ENCODE measurements around the gene MAP2K7.
"Not testable (repeated sequence)": the region's sequence is repeated elsewhere in the genome, so short reads cannot be mapped to it uniquely, and the experiment has no call there.

MAP2K7 gene

DNA sequence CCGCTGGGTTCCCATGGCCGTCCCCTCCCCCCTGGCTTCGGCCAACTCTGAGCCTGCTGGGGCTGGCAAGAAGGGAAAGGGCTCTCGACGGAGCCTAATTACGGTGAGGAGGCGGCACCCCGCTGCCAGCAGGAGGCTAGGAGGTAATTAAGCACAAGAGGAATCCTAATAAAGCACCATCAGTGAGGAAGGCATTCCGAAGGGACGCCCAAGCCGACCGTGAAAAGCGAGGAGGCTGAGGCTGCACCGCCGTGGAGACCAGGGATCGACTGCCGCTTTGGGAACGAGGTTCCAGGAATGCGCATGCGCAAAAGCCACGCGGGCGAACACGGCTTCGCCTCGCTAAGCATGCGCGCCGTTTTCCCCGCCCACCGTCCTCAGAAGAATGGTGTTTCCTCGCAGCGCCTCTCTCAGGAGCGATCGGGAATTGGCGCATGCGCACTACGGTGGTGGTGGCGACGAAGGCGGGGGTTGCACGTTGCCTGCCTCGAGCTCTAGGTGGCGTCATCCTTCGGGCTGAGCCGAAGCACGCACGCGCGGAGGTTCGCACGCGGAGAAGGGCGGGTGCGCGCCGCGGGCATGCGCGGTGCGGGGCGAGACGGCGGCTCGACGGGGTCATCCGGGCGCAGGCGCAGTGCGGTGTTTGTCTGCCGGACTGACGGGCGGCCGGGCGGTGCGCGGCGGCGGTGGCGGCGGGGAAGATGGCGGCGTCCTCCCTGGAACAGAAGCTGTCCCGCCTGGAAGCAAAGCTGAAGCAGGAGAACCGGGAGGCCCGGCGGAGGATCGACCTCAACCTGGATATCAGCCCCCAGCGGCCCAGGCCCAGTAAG, at the start of gene MAP2K7:
TSS of gene MAP2K7 (plus strand) at position 634 of the 830 bp plus-strand sequence. CDS start at position 702, 68 bp downstream.
- DNase-seq, result peak; percentile 99

DNA sequence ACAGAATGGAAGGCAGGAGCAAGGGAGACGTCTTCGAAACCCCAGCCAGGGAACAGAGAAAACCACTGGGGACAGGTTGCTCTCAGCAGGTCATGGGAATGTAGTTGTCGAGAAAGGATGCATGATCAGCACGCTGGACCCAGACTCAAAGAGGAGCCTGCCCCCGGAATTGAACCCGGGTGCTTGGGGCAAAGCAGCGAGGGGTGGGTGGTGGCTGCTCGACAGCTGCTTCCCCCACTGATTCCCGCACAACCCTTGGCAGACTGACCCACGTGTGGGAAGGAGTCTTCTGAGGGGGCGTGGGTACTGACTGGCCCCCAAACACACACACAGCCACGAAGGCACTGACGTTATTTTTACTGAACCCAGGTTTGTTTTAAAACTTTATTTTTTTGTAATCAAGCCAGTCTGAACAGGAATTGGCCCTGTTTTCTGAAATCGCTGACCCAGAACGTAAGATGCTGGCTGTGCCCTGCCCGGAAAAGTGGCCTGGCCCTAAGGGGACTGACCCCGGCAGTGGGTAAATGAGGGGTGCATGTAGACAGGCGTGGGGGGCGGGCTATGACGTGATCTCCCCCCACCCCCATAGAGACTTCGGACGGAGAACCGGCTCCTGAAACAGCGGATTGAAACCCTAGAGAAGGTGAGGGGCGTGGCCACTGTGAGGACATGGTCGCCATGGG, 48.1 kb upstream of the MAP2K7 start:
- no peak for DNase-seq

DNA sequence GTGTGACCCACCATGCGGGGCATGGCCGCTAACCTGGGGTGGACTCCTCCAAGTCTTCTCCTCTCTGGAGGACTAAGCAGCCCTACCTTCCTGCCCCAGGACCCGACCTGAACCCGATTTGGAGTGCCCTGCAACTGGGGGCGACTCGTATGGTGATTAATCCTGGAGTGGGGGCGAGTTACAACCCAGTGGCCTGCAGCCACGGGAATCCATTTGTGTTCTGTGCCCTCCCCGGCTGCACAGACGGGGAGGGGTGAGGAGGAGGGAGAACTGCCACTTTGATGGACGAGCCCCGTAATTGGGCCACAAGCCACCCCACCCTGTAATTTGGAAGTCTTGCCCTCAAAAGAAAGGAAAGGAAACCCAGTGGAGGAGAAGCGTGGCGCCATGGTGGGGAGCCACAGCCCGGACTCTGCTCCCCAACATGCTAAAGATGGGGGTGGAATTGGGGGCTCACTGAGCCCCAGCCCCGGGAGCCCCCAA, 47.5 kb upstream of the MAP2K7 start:
- no peak for DNase-seq

DNA sequence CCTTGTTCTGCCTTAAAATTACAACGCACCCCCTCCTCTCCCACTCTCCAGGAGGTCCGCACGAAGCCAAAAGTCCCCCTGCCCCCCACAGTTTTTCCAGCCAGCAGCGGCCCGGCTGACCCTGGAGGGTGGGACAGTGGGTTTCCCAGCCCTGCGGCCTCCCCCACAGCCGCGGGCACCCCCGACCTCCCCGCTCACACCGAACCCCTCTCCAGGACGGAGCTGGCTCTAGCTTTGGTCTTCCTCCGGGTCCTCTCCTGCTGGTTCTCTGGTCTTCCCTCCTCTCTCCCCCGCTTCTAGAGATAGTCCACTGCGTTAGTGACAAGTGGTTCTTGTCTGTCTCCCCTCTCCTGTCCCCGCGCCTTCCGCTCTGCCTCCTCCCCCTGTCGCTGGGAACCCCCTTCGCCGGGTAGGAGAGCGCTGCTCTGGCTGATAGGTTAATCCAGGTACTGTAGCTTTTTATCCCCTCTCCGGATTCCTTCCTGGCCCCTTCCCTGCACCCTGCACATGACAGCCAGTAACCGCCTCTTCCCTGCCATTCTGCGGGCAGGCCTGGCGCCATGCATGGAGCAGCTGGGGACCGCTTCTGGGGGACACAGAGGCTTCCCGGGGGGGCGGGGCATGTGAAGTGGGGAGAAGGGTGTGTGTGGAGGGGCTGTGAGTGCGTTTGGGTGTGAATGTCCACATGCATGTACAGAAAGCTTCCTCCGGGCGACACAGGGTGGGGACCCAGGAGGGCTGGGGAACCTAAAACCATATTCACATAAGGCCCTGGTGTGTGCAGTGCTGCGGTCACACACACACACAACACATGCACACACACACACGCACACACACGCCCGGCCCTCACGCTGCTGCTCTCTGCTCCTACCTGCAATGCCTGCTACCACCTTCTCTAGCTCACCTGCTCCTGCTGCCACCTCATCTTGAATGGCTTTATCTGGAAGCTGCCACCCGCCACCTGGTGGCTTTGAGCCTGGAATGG, 46.7 kb upstream of the MAP2K7 start:
- no peak for DNase-seq

DNA sequence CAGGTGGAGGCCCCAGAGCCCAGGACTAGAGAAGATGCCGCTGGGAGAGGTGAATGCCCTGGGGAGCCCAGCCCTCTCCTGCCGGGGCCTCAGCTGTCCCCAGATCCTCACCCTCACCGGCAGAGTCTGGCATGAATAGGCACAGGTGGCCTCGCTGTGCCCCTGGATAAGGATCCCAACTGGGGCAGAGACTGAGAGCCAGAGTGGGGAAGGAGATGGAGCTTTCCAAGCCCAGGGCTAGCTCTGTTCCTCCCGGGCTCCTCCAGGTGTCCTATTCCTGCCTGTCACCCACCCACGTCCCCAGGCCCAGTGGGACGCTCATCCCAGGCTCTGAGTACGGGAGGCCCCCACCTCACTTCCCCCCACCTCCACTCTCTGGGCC, 46.0 kb upstream of the MAP2K7 start:
- DNase-seq, result no peak

DNA sequence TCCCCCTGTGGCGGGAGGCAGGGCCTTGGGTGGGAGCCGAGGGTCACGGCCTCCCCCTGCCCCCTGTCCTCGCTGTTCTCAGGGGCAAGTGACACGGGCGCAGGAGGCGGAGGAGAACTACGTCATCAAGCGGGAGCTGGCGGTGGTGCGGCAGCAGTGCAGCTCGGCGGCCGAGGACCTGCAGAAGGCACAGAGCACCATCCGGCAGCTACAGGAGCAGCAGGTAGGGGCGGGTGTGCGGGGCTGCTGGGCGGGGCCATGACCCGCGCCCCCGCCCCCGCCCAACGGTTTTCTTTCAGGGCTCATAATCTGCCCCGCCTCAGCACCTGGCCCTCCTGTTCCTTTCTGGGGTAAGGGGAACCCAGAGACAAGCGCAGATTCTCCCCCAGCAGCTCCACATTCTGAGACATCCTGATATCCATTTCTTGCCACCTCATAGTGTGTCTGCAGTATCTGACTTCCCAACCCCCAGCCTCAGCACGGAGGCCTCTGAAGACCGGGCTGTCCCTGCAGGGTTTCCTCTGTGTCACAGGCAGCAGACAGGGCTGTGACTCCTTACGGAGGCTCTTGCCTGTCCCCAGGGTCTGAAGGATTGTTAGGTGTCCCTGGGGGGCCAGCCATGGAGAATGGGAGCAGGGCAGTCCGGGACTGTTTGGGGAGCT, 45.4 kb upstream of the MAP2K7 start:
- no peak for DNase-seq

DNA sequence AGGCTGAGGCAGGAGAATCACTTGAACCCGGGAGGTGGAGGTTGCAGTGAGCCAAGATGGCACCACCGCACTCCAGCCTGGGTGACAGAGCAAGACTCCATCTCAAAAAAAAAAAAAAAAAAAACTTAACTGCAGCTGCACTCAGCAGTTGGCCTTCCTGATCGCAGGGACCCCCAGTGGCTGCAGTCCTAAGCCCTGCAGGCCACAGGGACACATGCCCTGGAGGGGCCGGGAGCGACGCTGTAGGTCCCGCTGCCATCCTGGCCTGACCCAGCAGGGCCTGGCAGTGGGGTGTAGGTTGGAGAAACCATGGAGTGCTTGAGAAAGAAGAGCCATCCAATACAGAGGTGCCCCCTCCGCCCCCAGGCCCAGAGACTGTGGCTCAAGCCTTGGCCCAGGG, 44.6 kb upstream of the MAP2K7 start:
- DNase-seq, result not testable (repeated sequence)

DNA sequence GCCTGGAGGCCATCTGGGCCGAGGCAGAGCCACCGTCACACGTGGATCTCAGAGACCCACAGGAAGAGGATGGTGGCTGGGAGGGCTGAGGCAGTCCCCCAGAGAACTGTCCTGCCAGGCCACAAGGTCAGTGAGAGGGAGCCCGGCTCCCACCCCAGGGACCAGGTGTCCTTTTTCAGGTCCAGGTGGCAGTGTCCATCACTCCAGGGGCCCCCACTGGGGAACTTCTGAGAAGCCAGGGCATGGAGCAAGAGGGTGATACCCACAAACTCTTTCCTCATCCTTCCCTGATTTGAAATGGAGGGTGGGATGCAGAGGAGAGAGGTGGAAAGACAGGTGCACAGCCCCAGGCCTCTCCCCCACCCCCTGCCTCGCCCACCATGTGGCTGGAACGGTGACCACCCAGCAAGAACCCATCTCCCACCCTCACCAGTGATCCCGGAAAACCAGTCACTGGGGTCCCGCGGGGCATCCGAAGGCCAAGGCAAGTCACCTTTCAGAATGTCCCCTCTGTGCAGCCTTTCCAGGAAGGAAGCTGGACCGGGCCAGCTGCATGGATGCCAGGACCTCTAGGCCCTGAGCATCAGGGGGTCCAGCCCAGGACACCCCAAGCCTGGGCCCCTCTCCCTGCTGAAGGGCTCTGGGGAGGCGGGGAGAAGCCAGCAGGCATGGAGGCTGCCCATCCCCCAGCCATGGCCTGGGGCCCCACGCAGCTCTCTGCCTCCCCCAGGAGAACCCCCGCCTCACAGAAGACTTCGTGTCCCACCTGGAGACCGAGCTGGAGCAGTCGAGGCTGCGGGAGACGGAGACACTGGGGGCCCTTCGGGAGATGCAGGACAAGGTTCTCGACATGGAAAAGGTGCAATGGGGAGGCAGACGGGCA, 43.6 kb upstream of the MAP2K7 start:
- DNase-seq, result no peak

DNA sequence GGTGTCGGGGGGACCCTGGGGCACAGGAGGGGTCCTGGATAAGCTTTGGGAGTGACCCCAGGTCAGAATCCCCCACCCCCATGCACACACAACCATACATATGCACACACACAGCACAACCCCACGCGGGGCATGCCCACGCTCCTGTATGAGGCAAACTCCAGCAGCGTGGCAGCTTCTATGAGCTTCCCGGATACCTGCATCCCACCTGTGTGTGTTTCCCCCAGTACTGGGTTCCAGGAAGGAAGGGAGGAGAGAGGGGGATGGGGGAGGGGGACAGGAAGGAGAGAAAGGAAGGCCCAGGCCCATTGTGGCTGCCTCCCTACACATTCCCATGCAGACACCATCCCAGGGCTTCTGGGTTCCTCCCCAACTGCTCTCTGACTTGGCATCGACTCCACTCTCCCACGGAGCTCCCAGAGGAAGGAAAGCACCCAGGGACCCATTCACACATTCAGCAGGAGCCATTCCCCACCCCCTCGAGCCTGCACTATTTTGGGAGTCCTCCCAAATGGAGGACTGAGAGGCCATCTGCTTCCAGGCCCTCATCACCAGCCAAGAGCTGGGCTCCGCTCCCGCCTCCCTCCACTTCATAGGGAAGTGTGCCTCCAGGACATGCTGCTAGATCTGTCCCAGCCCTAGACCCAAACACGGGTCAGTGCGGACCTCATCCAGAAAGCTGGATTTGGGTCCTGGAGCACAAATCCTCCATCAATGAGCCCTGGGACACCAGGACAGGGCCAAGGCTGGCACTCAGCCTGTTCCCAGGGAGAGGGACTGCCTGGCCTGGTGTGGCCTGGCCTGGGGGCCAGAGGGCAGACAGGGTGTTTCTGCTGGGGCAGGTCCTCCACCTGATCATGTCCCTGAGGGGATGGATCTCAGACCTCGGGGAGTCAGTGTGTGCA, 42.7 kb upstream of the MAP2K7 start:
- DNase-seq, result no peak

DNA sequence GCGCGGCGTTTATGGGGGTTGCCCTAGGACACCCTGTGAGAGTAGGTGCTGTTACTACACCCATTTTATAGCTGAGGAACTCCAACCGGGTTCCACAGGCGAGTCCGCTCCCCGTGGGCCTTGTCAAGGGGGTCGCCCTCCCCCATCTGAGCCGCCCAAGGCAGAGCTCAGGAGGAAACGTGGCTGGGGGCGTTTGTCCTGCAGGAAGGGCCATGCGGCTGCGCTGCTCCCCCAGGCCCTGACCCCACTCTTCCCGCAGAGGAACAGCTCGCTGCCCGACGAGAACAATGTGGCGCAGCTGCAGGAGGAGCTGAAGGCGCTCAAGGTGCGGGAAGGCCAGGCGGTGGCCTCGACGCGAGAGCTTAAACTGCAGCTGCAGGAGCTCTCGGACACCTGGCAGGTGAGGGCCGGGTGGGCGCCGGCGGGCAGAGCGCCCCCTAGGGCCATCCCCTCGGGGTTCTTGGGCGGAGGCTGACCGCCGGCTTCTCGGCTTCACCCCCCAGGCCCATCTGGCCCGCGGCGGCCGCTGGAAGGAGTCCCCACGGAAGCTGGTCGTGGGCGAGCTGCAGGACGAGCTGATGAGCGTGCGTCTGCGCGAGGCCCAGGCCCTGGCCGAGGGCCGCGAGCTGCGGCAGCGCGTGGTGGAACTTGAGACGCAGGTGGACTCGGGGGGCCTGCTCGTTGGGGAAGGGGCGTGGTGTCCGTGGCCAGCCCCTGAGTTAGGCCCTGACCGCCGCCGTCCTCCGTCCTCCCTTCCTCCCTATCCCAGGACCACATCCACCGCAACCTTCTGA, 41.9 kb upstream of the MAP2K7 start:
- no peak for DNase-seq

DNA sequence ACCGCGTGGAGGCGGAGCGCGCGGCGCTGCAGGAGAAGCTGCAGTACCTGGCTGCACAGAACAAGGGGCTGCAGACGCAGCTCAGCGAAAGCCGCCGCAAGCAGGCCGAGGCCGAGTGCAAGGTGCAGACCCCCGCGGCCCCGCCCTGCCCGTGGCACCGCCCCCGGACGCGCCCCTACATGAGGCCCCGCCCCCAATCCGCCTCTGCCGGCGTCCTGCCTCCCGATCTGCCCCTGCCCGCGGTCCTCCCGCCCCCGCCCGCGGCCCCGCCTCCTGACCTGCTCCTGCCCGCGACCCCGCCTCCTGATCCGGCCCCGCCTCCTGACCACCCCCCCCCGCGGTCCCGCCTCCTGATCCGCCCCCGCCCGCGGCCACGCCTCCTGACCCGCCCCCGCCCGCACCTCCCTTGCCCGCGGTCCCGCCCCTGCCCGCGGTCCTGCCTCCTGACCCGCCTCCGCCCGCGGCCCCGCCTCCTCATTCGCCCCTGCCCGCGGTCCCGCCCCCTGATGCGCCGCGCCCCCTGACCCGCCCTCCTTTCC, 41.2 kb upstream of the MAP2K7 start:
- peak; percentile 63 for DNase-seq

DNA sequence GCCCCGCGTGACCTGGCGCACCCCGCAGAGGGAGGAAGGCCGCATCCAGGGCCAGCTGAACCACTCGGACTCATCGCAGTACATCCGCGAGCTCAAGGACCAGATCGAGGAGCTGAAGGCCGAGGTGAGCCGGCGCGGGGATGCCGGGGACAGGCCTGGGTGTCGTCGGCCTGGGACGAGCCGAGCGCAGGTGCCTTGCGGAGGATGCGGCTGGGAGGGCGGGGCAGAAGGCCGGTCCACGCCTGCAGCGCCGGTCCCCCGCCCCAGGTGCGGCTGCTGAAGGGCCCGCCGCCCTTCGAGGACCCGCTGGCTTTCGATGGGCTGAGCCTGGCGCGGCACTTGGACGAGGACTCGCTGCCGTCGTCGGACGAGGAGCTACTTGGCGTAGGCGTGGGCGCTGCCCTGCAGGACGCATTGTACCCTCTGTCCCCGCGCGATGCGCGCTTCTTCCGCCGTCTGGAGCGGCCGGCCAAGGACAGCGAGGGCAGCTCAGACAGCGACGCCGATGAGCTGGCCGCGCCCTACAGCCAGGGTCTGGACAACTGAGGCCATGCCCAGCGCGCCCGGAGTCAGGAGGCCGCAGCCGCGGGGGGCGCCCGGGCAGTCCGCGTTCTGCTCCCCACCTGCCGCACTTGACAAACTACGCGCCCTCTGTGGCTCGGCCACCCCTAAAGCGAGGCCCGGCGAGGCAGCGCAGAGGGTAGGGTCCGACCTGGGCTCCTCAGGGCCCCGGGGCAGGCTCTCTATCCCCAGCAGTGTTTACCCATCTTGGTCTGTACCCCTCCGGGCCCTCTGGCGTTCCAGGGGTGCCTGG, 40.3 kb upstream of the MAP2K7 start:
- DNase-seq, result no peak

DNA sequence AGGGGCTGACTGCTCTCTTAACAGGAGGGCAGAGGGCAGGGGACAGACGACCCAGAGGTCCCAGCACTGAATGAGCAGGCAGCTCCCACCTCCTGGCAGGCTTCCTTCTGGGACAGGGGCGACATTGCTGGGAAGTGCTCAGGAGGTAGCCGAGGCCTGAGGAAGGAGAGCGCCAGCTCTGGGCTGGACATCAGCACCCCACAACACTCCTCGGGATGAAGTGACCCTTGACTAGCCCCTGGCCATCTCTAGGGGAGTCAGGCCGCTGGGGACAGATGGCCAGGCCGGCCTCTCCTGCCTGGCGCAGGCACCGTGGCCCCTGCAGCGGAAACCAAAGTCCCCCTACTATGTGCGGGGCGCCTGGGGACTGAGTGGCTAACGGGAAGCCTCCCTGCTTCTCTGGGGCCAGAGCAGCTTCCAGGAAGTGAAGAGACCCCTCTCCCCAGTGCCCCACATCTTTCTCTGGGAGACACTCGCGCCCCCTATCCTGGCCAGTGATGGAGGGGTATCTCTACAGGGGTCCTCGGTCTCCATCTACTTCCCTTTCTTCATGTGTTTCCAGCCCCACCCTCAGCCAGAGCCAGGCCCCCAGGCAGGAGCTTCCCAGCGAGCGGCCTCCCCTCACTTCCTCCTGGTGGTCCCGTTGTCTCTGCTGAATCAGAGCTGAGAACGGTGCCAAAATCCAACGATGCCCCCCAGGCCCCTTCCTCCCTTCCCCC, 39.5 kb upstream of the MAP2K7 start:
- no peak for DNase-seq

DNA sequence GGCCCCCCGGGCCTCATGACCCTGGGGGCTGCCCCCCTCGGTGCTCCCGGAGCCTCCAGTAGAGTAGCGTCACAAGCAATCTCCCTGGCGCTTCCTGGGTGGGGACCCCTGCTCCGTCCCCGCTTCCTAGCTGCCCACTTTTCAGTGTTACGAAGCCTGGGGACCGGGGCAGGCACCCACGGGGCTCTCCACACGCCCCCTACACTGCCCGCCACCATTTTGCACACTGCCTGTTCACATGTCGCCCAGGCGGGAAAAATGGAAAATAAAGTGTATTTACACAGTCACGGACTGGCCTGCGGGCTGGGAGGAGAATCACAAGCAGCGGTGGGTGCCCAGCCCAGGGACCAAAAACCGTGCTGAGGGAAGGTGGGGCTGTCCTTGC, 39.0 kb upstream of the MAP2K7 start:
- DNase-seq, result no peak

DNA sequence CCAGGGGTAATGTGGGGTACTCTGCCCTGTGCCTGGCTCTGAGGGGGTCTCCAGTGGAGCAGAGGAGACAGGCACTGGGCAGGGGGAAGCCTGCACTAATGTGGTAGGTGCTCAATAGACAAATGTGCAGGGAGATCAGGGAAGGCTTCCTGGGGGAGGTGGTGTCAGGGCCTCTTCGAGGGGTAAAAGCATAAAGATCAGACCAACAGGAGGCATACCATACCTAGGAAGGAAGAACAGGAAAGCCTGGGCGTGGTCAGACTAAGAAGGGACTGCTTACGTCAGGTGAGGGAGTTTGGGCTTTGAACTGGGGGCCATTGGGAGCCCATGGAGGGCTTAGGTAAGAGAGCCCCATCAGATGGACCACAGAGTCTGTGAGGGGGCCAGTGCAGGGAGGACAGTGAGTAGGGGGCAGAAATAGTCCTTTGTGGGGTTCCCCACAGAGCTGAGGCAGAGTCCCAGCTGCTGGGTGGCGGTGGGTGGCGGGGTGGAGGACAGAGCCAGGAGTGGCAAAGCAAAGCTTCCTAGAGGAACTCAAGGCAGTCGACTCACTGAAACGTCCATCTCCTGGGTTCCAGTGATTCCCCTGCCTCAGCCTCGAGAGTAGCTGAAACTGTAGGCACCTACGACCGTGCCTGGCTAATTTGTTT, 38.3 kb upstream of the MAP2K7 start:
- DNase-seq, result no peak

DNA sequence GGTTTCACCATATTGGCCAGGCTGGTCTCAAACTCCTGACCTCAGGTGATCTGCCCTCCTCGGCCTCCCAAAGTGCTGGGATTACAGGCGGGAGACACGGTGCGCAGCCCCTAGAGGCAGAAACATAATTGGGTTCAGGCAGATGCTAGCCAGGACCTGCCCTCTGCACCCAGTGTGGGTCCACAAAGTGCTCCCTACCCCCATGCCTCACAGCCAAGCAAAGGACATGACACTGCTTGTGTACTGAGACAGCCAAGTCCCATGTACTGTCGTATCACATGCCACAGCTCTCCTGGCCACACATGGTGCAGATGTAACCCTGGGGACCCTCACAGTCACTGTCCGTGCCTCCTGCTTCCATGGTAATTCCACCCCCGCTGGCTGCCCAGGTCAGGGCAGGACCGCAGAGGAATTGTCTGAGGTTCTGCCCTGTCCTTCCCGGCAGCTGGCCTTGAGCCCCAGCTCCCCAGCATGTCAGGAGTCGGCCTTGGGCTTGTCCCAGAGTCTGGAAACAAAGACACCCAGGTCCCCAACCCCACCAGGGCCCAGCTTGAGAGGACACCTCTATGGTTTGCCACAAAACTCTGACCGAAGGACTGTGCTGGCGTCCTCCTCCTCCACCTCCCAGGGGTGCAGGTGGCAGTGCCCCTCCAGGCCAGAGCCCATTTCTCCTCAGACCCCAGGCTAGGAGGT, 37.1 kb upstream of the MAP2K7 start:
- DNase-seq, result no peak
